NCI-H1092 treated with DMSO at 0.1 percent for 48 hours (cell line): ENCODE results near the gene NAMPT.
"Not testable (repeated sequence)": the region's sequence is repeated elsewhere in the genome, so short reads cannot be mapped to it uniquely, and the experiment has no call there.

Experiments
- DNase-seq: peaks from one replicate; lab custom pipeline; 2025; lab: John Stamatoyannopoulos, UW

The NAMPT gene

DNA sequence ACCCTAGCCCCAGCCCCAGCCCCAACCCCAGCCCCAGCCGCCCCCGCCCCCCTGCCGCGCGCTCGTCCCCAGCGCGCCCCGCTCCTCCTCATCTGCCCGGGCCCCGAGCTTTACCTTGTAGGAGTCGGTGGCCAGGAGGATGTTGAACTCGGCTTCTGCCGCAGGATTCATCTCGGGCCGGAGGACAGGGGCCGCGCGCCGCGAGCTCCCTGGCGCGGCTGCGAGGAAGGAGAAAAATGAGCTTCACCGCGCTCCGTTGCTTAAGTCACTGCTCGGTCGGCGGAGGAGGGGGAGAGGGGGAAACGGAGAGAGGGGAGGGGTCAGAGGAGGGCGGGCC lies at the start of gene NAMPT:
TSS of gene NAMPT (minus strand) at position 270 of the 337 bp plus-strand sequence. CDS start at position 171, 99 bp downstream.
- no peak for DNase-seq

DNA sequence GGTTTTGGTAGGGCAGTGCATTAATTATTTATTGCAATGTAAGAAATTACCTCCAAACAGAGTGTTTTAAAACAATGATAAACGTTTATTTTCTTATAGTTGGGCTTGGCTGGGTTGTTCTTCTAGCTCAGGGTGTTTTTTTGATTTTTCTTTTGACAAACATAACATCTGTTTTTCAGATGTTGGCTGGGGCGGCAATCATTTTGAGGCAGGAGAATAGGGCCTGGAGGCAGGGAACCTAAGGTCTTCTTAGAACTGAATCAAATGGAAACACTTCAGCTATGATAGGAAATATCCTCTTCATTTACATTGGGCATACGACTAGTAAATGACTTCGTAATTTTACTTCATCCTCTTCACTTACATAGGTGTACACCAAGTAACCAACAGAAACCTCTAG lies 47.4 kb upstream of the NAMPT start:
- no peak for DNase-seq

DNA sequence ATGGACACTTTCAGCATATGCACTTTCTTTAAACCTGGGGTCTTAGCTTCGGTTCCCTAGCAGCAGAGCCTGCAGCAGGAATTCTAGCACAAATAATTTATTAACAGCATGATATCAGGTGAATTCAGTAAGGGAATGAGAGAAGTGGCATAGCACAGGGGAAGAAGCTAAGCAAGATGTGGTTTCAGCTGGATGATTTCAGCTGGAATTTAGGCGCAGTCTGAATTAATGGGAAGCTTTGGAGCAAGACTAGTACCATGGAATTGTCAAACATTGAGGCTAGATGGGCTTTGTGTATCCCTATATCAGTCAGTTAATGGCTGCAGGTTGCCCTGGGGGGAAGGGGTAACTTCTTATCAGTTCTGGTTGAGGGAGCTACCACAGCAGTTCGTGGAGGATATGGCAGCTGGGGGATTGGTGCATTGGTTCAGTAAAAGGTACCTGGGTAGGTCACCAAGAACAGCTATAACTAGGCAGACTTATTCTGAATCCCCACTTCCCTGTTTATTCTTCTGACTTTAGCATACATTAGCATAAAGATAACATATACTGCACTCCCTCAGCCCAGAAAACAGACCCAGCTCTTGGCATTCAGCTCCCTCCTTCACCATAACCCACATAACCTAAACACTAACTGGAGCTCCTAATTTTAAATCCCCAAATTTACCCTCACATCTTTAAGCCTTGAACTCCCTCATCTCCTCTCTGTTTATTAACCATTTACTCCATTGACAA lies 46.8 kb upstream of the NAMPT start:
- no peak for DNase-seq

- DNase-seq, result no peak
Observed at GRCh38 chr7:106329971-106330733, 45.4 kb upstream of the NAMPT start.

GRCh38 chr7:106329408-106329807 lies 44.6 kb upstream of the NAMPT start:
- DNase-seq, result no peak

GRCh38 chr7:106327538-106328481 lies 43.0 kb upstream of the NAMPT start:
- DNase-seq, result no peak

GRCh38 chr7:106326594-106327537 lies 42.1 kb upstream of the NAMPT start:
- DNase-seq, result no peak

DNA sequence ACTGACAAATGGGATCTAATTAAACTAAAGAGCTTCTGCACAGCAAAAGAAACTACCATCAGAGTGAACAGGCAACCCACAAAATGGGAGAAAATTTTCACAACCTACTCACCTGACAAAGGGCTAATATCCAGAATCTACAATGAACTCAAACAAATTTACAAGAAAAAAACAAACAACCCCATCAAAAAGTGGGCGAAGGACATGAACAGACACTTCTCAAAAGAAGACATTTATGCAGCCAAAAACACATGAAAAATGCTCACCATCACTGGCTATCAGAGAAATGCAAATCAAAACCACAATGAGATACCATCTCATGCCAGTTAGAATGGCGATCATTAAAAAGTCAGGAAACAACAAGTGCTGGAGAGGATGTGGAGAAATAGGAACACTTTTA lies 39.7 kb upstream of the NAMPT start:
- DNase-seq, result not testable (repeated sequence)

DNA sequence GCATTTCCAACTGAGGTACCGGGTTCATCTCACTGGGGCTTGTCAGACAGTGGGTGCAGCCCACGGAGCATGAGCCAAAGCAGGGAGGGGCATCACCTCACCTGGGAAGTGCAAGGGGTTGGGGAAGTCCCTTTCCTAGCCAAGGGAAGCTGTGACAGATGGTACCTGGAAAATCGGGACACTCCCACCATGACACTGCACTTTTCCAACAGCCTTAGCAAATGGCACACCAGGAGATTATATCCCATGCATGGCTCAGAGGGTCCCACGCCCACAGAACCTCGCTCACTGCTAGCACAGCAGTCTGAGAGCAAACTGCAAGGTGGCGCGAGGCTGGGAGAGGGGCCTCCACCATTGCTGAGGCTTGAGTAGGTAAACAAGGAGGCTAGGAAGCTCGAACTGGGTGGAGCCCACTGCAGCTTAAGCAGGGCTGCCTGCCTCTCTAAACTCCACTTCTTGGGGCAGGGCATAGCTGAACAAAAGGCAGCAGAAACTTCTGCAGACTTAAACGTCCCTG lies 35.5 kb upstream of the NAMPT start:
- not testable (repeated sequence) for DNase-seq

GRCh38 chr7:106318482-106318881 lies 33.7 kb upstream of the NAMPT start:
- DNase-seq, result no peak

- DNase-seq, result no peak
Observed at GRCh38 chr7:106317971-106318370, 33.2 kb upstream of the NAMPT start.

GRCh38 chr7:106316947-106317346 lies 32.2 kb upstream of the NAMPT start:
- DNase-seq, result no peak

GRCh38 chr7:106314875-106315274 lies 30.1 kb upstream of the NAMPT start:
- DNase-seq, result no peak

- no peak for DNase-seq
Observed at GRCh38 chr7:106313966-106314365, 29.2 kb upstream of the NAMPT start.

GRCh38 chr7:106313456-106313901 lies 28.7 kb upstream of the NAMPT start:
- DNase-seq, result no peak

DNA sequence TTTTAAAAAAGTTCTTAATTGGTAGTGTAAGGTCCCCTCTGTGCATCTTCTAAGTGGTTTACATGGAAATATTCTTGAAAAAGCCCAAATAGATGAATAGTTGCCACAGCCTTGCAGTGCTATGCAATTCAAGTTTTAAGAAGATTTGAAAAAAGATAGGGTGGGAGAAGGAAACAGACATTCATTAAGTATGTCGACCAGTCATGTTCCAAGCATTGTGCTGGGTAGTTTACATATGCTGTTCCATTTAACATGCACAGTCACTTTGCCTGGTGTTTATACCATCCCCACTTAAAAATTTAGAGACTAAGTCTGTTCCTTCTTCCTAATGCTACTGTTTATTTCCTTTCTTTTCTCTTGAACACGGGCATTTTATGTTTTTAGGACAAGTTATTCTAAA lies 28.1 kb upstream of the NAMPT start:
- no peak for DNase-seq

GRCh38 chr7:106312099-106312871 lies 27.5 kb upstream of the NAMPT start:
- DNase-seq, result no peak

DNA sequence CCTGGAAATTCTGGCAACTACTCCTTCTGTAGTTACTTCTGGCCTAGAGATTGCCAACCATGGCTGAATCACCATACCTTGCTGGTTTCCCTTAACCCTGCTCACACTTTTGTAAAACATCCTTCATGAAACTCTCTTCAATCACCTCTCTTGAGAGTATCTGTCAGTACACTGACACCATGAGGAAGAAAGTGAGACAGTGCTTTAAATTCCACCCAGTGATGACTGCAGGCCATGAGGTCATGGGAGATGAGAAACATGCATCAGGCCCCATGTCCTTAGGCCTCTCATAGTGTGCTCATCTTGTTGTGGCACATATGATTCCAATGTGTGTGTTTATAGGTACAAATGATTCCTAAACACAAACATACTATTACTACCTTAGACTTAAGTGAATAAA lies 24.6 kb upstream of the NAMPT start:
- no peak for DNase-seq

- no peak for DNase-seq
Observed at GRCh38 chr7:106306256-106306655, 21.5 kb upstream of the NAMPT start.

DNA sequence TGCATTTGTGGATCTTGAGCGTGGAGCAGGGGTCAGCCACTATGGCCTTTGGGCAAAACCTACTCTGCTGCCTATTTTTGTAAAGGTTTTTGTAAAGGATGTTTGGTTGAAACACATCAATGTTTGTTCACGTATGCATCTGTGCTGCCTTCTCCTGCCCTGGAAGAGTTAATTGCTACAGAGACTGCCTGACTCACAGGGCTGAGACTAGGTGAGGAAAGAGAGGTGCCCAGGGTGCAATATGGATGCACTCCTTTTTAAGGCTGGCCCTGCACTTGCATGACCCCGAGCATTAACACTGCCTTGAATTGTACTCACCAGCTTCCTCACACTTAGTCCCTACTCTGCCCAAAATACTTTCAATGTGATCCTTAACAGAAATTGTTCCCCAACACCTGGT lies 20.9 kb upstream of the NAMPT start:
- no peak for DNase-seq
